Measurements from ENCODE around the gene TJAP1. TPM values are rescaled to one million over a fixed set of nuclear protein-coding genes. Genes with fewer than 3 reads are reported as not detected.

Gene TJAP1
- total RNA-seq, 2 experiments from 2014 or later: 36.5 to 41.8 TPM

- peak overlapping the region; percentile 50 for H3K27ac Mint-ChIP-seq
- H3K9me3 Mint-ChIP-seq: no peaks in the 10 kb centered on the region
- ChIA-PET CTCF (interaction anchor here (0.9 to 2.2 kb wide), 2 partner anchors 9 to 28 kb away, joined by 3 to 15 read pairs; no protein-coding TSS in a partner anchor), POLR2A (no interaction called here)
- peaks cover 15% of the 10 kb centered on the region for H3K36me3 Mint-ChIP-seq (ENCODE audit: low read depth)
- H3K27me3 Mint-ChIP-seq: no peaks in the 10 kb centered on the region
- no peak for DNase-seq
- no peaks in the 10 kb centered on the region for H3K4me1 Mint-ChIP-seq
- H3K4me3 Mint-ChIP-seq: no peak overlapping the region
These were observed 34.4 kb upstream of the TJAP1 start for GRCh38 chr6:43442935-43443334.

DNA sequence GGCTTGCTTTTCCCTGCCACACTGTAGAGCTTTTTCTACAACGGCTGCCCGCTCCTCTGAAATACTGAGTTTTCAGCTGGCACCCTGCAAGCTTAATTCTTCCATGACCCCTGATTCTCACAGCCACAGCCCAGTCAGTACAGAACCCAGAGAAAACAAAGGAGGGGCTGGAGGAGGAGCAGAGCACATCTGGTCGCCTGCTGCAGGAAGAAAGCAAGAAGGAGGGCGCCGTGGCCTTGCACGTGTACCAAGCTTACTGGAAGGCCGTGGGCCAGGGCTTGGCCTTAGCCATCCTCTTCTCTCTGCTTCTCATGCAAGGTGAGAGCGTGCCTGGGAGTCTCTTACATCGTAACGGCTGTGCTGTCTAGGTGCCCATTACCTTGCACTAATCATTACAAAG lies 33.3 kb upstream of the TJAP1 start:
- DNase-seq: no peak
- H3K4me1 Mint-ChIP-seq: no peaks in the 10 kb centered on the region
- H3K36me3 Mint-ChIP-seq (ENCODE audit: low read depth): peaks cover 19% of the 10 kb centered on the region
- ChIA-PET POLR2A (no interaction called here), CTCF (interaction anchor here (1.0 to 2.2 kb wide), 3 partner anchors 8 to 16 kb away, joined by 3 to 15 read pairs (median 5); no protein-coding TSS in a partner anchor)
- no peak overlapping the region for H3K4me3 Mint-ChIP-seq
- H3K9me3 Mint-ChIP-seq: no peaks in the 10 kb centered on the region
- H3K27me3 Mint-ChIP-seq: no peaks in the 10 kb centered on the region
- H3K27ac Mint-ChIP-seq: no peak overlapping the region

DNA sequence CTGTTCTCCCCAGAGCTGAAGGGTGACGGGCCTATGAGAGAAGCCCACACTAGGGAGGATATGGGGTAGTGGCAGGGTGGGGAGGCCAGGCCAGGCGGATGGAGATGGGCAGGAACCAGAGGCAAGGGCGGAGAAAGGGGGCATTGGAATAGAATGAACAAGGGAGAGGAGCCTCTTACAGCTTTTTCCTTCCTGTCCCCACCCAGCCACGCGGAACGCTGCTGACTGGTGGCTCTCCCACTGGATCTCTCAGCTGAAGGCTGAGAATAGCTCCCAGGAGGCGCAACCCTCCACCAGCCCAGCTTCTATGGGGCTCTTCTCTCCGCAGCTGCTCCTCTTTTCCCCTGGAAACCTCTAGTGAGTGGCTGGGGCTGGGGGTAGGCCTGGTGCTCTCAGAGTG lies 32.8 kb upstream of the TJAP1 start:
- no peaks in the 10 kb centered on the region for H3K4me1 Mint-ChIP-seq
- no peaks in the 10 kb centered on the region for H3K9me3 Mint-ChIP-seq
- no peak overlapping the region for H3K27ac Mint-ChIP-seq
- H3K36me3 Mint-ChIP-seq (ENCODE audit: low read depth): peaks cover 19% of the 10 kb centered on the region
- POLR2A ChIA-PET: no interaction called here
- DNase-seq: no peak
- H3K4me3 Mint-ChIP-seq: no peak overlapping the region
- CTCF ChIA-PET: interaction anchor here (1.0 to 2.2 kb wide), 3 partner anchors 8 to 16 kb away, joined by 3 to 15 read pairs (median 5); no protein-coding TSS in a partner anchor
- H3K27me3 Mint-ChIP-seq: no peaks in the 10 kb centered on the region

DNA sequence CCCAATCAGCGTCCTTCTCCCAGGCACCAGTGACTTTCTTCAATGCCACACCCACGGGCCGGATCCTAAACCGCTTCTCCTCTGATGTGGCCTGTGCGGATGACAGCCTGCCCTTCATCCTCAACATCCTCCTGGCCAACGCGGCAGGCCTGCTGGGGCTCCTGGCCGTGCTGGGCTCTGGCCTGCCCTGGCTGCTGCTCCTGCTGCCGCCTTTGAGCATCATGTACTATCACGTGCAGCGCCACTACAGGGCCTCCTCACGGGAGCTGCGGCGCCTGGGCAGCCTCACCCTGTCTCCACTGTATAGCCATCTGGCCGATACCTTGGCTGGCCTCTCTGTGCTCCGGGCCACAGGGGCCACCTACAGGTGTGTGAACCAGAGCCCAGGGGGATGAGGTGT lies 31.8 kb upstream of the TJAP1 start:
- Mint-ChIP-seq H3K4me1 (no peaks in the 10 kb centered on the region), H3K27ac (peak overlapping the region; percentile 41), H3K36me3 (ENCODE audit: low read depth) (peaks cover 19% of the 10 kb centered on the region), H3K4me3 (no peak overlapping the region), H3K27me3 (no peaks in the 10 kb centered on the region), H3K9me3 (no peaks in the 10 kb centered on the region)
- POLR2A ChIA-PET: no interaction called here
- no peak for DNase-seq
- CTCF ChIA-PET: interaction anchor here (0.6 to 1.6 kb wide), 2 partner anchors 10 to 41 kb away, joined by 3 to 5 read pairs; partner anchors contain the start of gene DLK2

- POLR2A ChIA-PET: no interaction called here
- H3K27ac Mint-ChIP-seq: no peak overlapping the region
- no peaks in the 10 kb centered on the region for H3K9me3 Mint-ChIP-seq
- H3K36me3 Mint-ChIP-seq (ENCODE audit: low read depth): peaks cover 24% of the 10 kb centered on the region
- H3K4me1 Mint-ChIP-seq: no peaks in the 10 kb centered on the region
- no peaks in the 10 kb centered on the region for H3K27me3 Mint-ChIP-seq
- no peak overlapping the region for H3K4me3 Mint-ChIP-seq
- DNase-seq: no peak
- CTCF ChIA-PET: interaction anchor here (0.6 to 1.1 kb wide), 2 partner anchors 13 to 45 kb away, joined by 3 read pairs; no protein-coding TSS in a partner anchor
These were observed 29.8 kb upstream of the TJAP1 start for GRCh38 chr6:43447604-43448003.

GRCh38 chr6:43448916-43449315 lies 28.5 kb upstream of the TJAP1 start:
- Mint-ChIP-seq H3K4me3 (no peak overlapping the region), H3K9me3 (no peaks in the 10 kb centered on the region), H3K36me3 (ENCODE audit: low read depth) (peaks cover 20% of the 10 kb centered on the region), H3K4me1 (no peaks in the 10 kb centered on the region), H3K27me3 (peaks cover 2% of the 10 kb centered on the region), H3K27ac (peak overlapping the region; percentile 15)
- CTCF ChIA-PET: interaction anchor here (0.5 to 1.4 kb wide), 4 partner anchors 13 to 140 kb away, joined by 3 to 4 read pairs (median 3); no protein-coding TSS in a partner anchor
- DNase-seq: no peak
- POLR2A ChIA-PET: no interaction called here

GRCh38 chr6:43450699-43451131 lies 26.7 kb upstream of the TJAP1 start:
- no peaks in the 10 kb centered on the region for H3K9me3 Mint-ChIP-seq
- H3K27ac Mint-ChIP-seq: no peak overlapping the region
- no peak for DNase-seq
- POLR2A ChIA-PET: no interaction called here
- H3K27me3 Mint-ChIP-seq: peaks cover 12% of the 10 kb centered on the region
- peaks cover 7% of the 10 kb centered on the region for H3K4me1 Mint-ChIP-seq
- CTCF ChIA-PET: no interaction called here
- no peak overlapping the region for H3K4me3 Mint-ChIP-seq
- H3K36me3 Mint-ChIP-seq (ENCODE audit: low read depth): peaks cover 17% of the 10 kb centered on the region

- Mint-ChIP-seq H3K9me3 (no peaks in the 10 kb centered on the region), H3K27me3 (peaks cover 19% of the 10 kb centered on the region), H3K36me3 (ENCODE audit: low read depth) (peaks cover 18% of the 10 kb centered on the region), H3K4me1 (peaks cover 12% of the 10 kb centered on the region), H3K27ac (no peak overlapping the region), H3K4me3 (no peak overlapping the region)
- ChIA-PET CTCF (no interaction called here), POLR2A (no interaction called here)
- DNase-seq: no peak
These were observed 26.0 kb upstream of the TJAP1 start for GRCh38 chr6:43451348-43451747.

GRCh38 chr6:43451939-43452338 lies 25.4 kb upstream of the TJAP1 start:
- ChIA-PET CTCF (interaction anchor here (0.6 to 1.2 kb wide), 2 partner anchors 8 to 503 kb away, joined by 3 to 8 read pairs; no protein-coding TSS in a partner anchor), POLR2A (no interaction called here)
- Mint-ChIP-seq H3K27ac (no peak overlapping the region), H3K4me3 (no peak overlapping the region), H3K4me1 (peaks cover 12% of the 10 kb centered on the region), H3K36me3 (ENCODE audit: low read depth) (peaks cover 18% of the 10 kb centered on the region), H3K27me3 (peaks cover 25% of the 10 kb centered on the region), H3K9me3 (no peaks in the 10 kb centered on the region)
- no peak for DNase-seq

- POLR2A ChIA-PET: no interaction called here
- peaks cover 16% of the 10 kb centered on the region for H3K36me3 Mint-ChIP-seq (ENCODE audit: low read depth)
- H3K4me3 Mint-ChIP-seq: no peak overlapping the region
- CTCF ChIA-PET: interaction anchor here (1.2 kb wide), 1 partner anchor 9 kb away, joined by 3 read pairs; no protein-coding TSS in a partner anchor
- H3K27ac Mint-ChIP-seq: no peak overlapping the region
- H3K4me1 Mint-ChIP-seq: peaks cover 12% of the 10 kb centered on the region
- H3K27me3 Mint-ChIP-seq: peaks cover 28% of the 10 kb centered on the region
- DNase-seq: no peak
- no peaks in the 10 kb centered on the region for H3K9me3 Mint-ChIP-seq
These were observed 24.5 kb upstream of the TJAP1 start for GRCh38 chr6:43452896-43453295.

GRCh38 chr6:43453831-43454230 lies 23.5 kb upstream of the TJAP1 start:
- ChIA-PET CTCF (interaction anchor here (0.5 to 1.3 kb wide), 2 partner anchors 52 to 229 kb away, joined by 3 to 5 read pairs; no protein-coding TSS in a partner anchor), POLR2A (no interaction called here)
- H3K4me3 Mint-ChIP-seq: peak overlapping the region; percentile 70
- H3K4me1 Mint-ChIP-seq: peaks cover 12% of the 10 kb centered on the region
- no peaks in the 10 kb centered on the region for H3K9me3 Mint-ChIP-seq
- H3K36me3 Mint-ChIP-seq (ENCODE audit: low read depth): peaks cover 13% of the 10 kb centered on the region
- H3K27me3 Mint-ChIP-seq: peaks cover 28% of the 10 kb centered on the region
- no peak for DNase-seq
- H3K27ac Mint-ChIP-seq: no peak overlapping the region

DNA sequence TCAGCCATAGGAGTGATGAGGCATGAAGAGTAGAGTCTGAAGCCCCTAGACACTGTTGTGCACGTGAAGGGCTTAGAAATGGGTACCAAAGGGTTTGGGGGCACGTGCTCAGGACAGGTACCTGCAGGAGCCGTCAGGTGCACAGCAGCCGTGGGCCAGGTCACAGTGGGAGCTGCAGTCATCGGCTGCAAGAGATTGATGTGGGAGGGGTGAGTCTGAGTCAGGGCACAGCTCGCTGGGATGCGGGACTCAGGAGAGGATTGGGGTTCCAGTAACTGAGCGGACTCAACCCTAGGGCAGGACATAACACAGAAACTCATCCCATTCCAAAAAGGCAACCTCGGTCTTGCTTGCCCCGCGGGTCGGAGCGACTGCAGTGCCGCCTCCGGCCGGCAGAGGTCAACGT lies 23.1 kb upstream of the TJAP1 start:
- Mint-ChIP-seq H3K27ac (no peak overlapping the region), H3K36me3 (ENCODE audit: low read depth) (peaks cover 11% of the 10 kb centered on the region), H3K27me3 (peaks cover 28% of the 10 kb centered on the region), H3K4me1 (peaks cover 12% of the 10 kb centered on the region), H3K4me3 (peak overlapping the region; percentile 70), H3K9me3 (no peaks in the 10 kb centered on the region)
- DNase-seq: peak; percentile 64
- CTCF ChIA-PET: interaction anchor here (0.5 to 1.3 kb wide), 2 partner anchors 51 to 230 kb away, joined by 3 to 5 read pairs; no protein-coding TSS in a partner anchor
- POLR2A ChIA-PET: no interaction called here

GRCh38 chr6:43454696-43455530 lies 22.5 kb upstream of the TJAP1 start:
- no peak overlapping the region for H3K27ac Mint-ChIP-seq
- ChIA-PET POLR2A (no interaction called here), CTCF (interaction anchor here (1.3 to 2.4 kb wide), 3 partner anchors 8 to 52 kb away, joined by 3 to 16 read pairs (median 5); no protein-coding TSS in a partner anchor)
- peak; percentile 12 for DNase-seq
- peaks cover 11% of the 10 kb centered on the region for H3K36me3 Mint-ChIP-seq (ENCODE audit: low read depth)
- H3K27me3 Mint-ChIP-seq: peaks cover 31% of the 10 kb centered on the region
- H3K9me3 Mint-ChIP-seq: no peaks in the 10 kb centered on the region
- peak overlapping the region; percentile 70 for H3K4me3 Mint-ChIP-seq
- peaks cover 12% of the 10 kb centered on the region for H3K4me1 Mint-ChIP-seq
